ENCODE data around the gene MVB12B. TPM values are rescaled to one million over a fixed set of nuclear protein-coding genes. Genes with fewer than 3 reads are reported as not detected.

MVB12B gene
- total RNA-seq, 1 experiment from 2014 or later = 5.8 TPM

DNA sequence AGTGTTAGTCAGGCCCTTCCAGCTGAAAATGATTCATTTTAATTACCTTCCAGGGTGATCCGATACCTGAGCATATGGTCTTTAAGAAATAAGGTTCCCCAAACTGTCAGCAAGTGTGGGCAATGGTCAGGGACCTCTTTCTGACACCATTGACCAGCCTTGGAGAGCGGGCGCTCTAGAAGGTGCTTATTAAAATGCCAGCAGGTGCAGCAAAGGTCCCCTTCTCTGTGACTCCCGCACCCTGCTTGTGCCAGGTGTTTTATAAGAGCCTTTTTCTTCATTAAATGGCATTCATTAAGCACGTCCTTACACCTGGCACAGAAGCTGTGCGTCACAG is 85.3 kb downstream of the MVB12B start:
- peaks cover 13 to 24% of the 10 kb centered on the region in 2 experiments for H3K4me1 Mint-ChIP-seq
- Histone ChIP-seq H3K79me1 (ENCODE audit: insufficient read depth, low read depth, low read length, poor library complexity, severe bottlenecking) (no peaks in the 10 kb centered on the region), H3K23me2 (ENCODE audit: insufficient read length, low read depth, low read length, poor library complexity, severe bottlenecking) (no peaks in the 10 kb centered on the region), H4K91ac (ENCODE audit: insufficient read length, low read depth, low read length) (no peak overlapping the region), H2AFZ (ENCODE audit: low read length) (no peak overlapping the region), H3K79me2 (ENCODE audit: insufficient read depth, low read length) (no peaks in the 10 kb centered on the region), H2BK20ac (ENCODE audit: low read depth, low read length, poor library complexity, severe bottlenecking) (no peak overlapping the region), H2BK15ac (ENCODE audit: low read depth, low read length) (no peak overlapping the region), H3K4me1 (ENCODE audit: insufficient read depth, low read length) (peaks cover 9% of the 10 kb centered on the region; the same call in 1 of the 2 replicates), H3K14ac (ENCODE audit: insufficient read depth, low read length) (no peak overlapping the region), H3K56ac (ENCODE audit: insufficient read length, low read depth, low read length) (no peak overlapping the region), H3T11ph (ENCODE audit: low read length) (no peak overlapping the region), H3K4ac (ENCODE audit: low read depth, low read length) (no peak overlapping the region), H3K4me2 (ENCODE audit: insufficient read depth, insufficient read length, low read length) (no peak overlapping the region), H3K9ac (ENCODE audit: extremely low read depth, insufficient read length, low read length) (no peak overlapping the region), H4K5ac (ENCODE audit: insufficient read length, low read depth, low read length) (no peak overlapping the region), H4K20me1 (ENCODE audit: control insufficient read depth, insufficient read depth, insufficient read length) (no peaks in the 10 kb centered on the region), H3K27ac (ENCODE audit: insufficient read length, low read depth, low read length) (no peak overlapping the region), H2BK5ac (ENCODE audit: insufficient read length, low read length) (no peak overlapping the region), H3K27me3 (ENCODE audit: insufficient read depth, low read length) (no peaks in the 10 kb centered on the region), H2AK5ac (ENCODE audit: insufficient read length, low read length) (no peak overlapping the region), H3K23ac (ENCODE audit: insufficient read length, low read depth, low read length) (no peak overlapping the region), H2BK12ac (ENCODE audit: insufficient read length, low read depth, low read length) (no peak overlapping the region), H4K8ac (replicated peaks; ENCODE audit: insufficient read length, low read depth, low read length) (no peak overlapping the region), H3K9me3 (ENCODE audit: control insufficient read depth, low read depth, low read length) (no peaks in the 10 kb centered on the region), H2BK120ac (ENCODE audit: low read depth, low read length, poor library complexity, severe bottlenecking) (no peak overlapping the region), H3K18ac (ENCODE audit: insufficient read length, low read depth, low read length) (no peak overlapping the region)
- H3K4me3 Mint-ChIP-seq = no peak overlapping the region
- no peak for DNase-seq
- TF ChIP-seq CTCF (conservative IDR thresholded peaks at IDR 0.05) = no peak
- no peaks in the 10 kb centered on the region for H3K9me3 Mint-ChIP-seq
- H3K36me3 Mint-ChIP-seq (ENCODE audit: insufficient read depth in 1 of 3, low read depth in 3 of 3) = no peaks in the 10 kb centered on the region; a peak in 1 of 7 replicates
- no peaks in the 10 kb centered on the region for H3K27me3 Mint-ChIP-seq (ENCODE audit: low read depth)
- WGBS (ENCODE audit: extremely low coverage, insufficient read length, low lambda C conversion rate) = no CpG with 5 or more reads among the region's 6 CpGs
- no peak overlapping the region for H3K27ac Mint-ChIP-seq
